NCI-H748 (cell line): Measurements from ENCODE around the gene CHRNA4.
"Not testable (repeated sequence)": the region's sequence is repeated elsewhere in the genome, so short reads cannot be mapped to it uniquely, and the experiment has no call there.

Experiments
- DNase-seq: peaks from one replicate; lab custom pipeline; 2025; ENCODE audit not compliant: unreplicated experiment; lab: John Stamatoyannopoulos, UW

Gene CHRNA4

GRCh38 chr20:63311186-63311832 is 49.8 kb downstream of the CHRNA4 start:
- DNase-seq, result no peak

- no peak for DNase-seq
These were observed 50.7 kb downstream of the CHRNA4 start for GRCh38 chr20:63310265-63310991.

GRCh38 chr20:63309261-63310071 is 51.7 kb downstream of the CHRNA4 start:
- peak; percentile 52 for DNase-seq

DNA sequence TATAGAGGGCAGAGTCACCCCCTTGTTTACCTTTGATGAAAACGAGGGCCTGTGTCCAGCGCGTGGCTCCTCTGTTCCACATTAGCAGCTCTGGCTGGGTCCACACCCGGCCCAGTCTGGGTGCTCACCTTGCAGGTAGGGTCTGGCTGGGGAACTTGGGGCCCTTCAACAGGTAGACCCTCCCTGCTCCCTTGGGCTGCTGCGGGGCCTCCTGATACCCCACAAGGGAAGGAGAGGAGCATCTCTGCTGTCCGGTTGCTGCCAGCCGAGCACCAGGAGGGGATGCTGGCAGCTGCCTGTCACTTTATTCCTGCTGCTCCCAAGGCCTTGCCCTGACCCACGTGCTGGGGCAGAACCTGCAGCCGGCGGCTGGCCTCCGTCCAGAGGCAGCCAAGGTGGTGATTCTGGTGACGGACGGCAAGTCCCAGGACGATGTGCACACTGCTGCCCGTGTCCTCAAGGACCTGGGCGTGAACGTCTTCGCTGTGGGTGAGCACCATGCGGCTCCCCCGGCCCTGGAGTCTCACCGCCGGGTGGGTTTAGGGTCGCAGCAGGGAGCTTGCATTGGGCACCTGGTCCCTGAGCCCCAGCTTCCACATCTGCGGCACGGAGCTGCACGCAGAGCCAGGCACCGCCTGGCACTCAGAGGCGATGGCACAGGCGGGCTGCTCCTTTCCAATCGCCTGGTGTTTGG is 52.8 kb downstream of the CHRNA4 start:
- DNase-seq, result no peak

- DNase-seq, result no peak
These were observed 53.5 kb downstream of the CHRNA4 start for GRCh38 chr20:63307538-63308217.

DNA sequence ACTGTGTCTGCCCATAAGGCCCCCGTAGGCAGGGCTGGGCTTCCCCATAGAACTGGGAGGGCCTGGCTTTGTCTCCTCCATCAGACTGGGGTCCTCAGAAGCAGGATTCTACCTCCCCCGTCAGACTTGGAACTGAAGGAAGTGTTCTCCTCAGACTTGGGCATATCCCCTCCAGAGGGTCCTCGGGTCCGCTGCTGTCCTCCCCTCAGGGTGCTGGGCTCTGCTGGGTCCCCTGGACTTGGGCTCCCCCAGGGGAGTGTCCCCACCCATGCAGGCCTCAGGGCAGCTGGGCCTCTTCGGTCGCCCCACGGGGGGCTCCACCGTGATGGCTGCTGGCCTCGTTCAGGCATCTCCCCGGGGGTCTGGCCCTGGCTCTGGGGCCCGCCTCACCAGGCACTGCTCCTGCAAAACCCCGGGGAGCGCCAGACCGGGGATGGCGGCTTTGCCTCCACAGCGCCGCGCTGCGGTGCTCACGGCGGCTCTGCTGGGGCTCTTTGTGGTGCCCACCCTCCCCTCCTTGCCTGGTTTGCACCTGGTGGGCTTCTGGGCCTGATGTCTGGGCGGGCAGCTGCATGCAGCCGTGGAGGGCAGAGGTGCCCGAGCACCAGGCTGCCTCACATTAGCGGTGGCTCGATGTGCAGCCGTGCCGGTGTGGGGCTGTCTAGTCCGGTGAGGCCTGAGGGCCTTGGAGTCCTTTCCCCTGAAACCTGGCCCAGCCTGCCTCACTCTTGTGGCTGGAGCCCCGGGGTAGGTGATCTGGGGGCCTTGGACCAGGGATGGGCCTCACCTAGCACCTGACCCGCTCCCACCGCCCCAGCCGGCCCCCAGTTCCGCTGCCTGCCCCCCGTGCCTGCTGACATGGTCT is 54.2 kb downstream of the CHRNA4 start:
- DNase-seq, result no peak

DNA sequence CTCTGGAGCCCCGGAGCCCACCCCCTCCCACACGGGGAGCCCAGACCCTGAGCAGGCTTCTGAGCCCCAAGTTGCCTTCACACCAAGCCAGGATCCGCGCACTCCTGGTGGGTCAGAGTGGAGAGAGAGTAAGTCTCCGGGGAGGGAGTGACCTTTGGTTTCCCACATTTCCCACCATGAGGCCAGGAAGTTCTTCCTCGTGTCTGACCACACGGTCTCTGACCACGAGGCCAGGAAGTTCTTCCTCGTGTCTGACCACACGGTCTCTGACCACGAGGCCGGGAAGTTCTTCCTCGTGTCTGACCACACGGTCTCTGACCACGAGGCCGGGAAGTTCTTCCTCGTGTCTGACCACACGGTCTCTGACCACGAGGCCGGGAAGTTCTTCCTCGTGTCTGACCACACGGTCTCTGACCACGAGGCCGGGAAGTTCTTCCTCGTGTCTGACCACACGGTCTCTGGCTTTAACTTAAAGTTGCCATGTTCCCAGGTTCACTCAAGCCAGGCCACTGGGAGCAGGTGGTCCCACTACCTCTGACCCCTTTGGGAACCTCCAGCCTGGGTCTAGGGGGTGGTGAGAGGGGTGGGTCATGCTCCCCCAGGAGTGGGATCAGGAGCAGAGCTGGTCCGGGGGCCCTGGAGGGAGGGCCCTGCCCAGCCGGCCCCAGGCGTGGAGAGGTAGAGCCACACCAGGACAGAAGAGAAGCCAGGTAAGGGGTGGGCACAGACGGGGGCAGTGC is 55.0 kb downstream of the CHRNA4 start:
- DNase-seq, result not testable (repeated sequence)

DNA sequence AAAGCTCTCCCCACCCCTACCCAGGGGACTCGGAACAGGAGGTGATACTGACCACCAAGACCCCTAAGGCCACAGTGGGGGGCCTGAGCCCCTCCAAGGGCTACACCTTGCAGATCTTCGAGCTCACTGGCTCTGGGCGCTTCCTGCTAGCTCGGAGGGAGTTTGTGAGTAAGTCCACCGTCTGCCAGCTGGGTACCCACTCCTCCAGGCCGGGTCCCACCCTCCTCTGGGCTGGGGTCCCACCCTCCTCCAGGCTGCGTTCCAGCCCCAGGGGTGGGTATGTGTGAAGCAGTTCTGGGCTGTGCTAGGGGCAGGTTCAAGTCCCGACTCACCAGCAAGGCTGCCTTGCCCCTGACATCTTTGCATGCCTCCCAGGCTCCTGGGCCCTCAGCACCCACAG is 55.8 kb downstream of the CHRNA4 start:
- DNase-seq, result no peak

- DNase-seq, result no peak
These were observed 58.0 kb downstream of the CHRNA4 start for GRCh38 chr20:63303095-63303666.

DNA sequence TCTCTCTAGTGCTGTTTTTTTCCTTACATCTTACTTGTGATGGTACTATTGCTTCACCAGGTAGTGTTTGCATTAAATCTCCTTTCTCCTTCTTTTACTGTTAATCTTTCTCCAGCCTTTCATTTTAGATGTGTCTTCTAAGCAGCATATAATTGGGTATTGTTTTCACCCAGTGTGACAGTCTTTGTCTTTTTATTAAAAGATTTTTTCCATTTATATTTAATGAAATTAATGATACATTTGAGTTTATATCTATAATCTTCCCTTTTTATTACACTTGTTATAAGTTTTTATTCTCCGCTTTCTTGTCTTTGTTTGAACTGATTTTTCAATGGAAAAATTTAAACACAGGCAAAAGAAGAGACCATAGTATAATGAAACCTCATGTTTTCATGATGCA is 59.5 kb downstream of the CHRNA4 start:
- no peak for DNase-seq

GRCh38 chr20:63298731-63299312 is 62.3 kb downstream of the CHRNA4 start:
- no peak for DNase-seq

DNA sequence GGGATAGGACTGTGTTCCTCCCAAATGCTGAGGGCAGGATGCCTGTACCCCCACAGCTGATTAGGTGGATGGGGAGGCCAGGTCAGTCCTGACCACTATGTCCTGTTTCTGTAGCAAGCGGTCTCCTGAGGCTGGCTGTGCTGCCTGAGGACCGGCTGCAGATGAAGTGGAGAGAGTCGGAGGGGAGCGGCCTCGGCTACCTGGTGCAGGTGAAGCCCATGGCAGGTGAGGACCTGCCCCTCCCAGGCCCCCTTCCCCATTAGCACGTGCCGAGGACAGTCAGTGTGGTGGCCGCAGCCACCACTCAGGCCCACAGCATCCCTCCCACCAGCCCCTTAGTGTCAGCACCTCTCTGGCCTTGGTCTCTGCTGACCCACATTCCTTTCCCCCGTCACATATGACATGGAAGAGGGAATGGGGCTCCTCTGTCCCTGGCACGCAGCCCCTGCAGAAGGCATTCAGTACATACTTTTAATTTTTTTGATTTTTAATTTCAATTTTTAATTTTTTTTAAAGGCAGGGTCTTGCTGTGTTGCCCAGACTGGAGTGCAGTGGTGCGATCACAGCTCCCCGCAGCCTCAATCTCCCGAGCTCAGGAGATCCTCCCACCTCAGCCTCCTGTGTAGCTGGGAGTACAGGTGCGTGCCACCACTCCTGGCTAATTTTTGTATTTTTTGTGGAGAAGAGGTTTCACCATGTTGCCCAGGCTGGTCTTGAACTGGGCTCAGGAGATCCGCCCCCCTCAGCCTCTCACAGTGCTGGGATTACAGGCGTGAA is 63.2 kb downstream of the CHRNA4 start:
- no peak for DNase-seq

DNA sequence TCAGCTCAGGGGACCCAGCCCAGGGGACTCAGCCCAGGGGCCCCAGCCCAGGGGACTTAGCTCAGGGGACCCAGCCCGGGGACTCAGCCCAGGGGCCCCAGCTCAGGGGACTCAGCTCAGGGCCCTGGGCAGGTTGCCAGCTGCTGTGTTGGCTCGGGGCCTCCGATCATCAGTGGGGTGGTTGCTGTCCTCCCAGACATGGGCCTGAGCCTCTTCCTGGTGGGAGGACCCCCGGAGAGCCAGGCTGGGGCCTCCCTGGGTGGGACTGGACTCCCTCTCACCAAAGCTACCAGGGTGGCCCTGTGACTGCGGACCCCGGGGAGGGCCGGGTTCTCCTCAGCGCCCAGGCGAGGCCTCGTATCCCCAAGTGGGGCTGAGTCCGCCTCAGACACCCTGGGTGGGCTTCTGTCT is 63.8 kb downstream of the CHRNA4 start:
- no peak for DNase-seq

DNA sequence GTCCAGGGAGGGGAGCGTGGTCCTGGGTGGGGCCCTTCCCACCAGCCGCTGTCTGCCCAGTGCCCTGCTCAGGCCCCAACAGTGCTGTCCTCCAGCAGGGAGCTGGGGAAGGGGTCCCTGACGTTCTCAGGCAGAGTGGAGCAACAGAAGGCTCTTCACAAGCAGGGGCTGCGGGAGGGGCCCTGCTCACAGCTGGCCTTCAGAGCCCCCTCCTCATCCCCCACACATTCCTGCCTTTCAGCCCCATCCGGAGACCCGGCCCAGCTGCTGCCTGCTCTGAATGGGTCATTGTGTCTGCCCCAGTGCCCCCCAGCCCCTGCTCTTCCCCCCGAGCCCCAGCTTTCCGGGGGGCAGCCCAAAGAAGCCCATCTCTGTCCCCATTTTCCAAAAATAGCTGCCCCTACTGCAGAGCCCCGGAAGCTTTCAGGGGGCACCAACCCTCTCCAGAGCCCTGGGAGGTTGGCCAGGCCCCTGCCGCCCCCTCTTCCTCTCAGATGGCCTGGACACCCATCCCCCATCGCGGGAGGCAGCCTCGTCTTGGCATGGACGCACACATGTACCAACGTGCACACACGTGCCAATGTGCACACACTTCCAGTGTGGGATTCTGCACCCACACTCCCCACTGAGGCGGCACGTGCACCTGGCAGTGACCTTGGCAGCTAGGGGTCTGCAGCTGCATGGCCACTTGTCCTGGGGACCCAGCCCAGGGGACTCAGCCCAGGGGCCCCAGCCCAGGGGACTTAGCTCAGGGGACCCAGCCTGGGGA is 64.4 kb downstream of the CHRNA4 start:
- DNase-seq, result no peak

GRCh38 chr20:63295846-63296245 is 65.3 kb downstream of the CHRNA4 start:
- DNase-seq, result no peak

- peak; percentile 10 for DNase-seq
These were observed 65.7 kb downstream of the CHRNA4 start for GRCh38 chr20:63295422-63295821.

GRCh38 chr20:63295018-63295417 is 66.1 kb downstream of the CHRNA4 start:
- no peak for DNase-seq
